ENCODE data around the gene DBI. TPM values are rescaled to one million over a fixed set of nuclear protein-coding genes. Genes with fewer than 3 reads are reported as not detected.
"Not testable (repeated sequence)": the region's sequence is repeated elsewhere in the genome, so short reads cannot be mapped to it uniquely, and the experiment has no call there.

DBI gene
- polyA plus RNA-seq, 4 donors: 234 to 281 (median 238) TPM

- no peak for DNase-seq (ENCODE audit: low read depth in 4 of 4, low spot score in 2 of 4)
These were observed 27.4 kb downstream of the DBI start for GRCh38 chr2:119393971-119394748.

GRCh38 chr2:119397196-119397595, 30.4 kb downstream of the DBI start:
- DNase-seq (ENCODE audit: low read depth in 4 of 4, low spot score in 2 of 4): no peak

- no peak for DNase-seq (ENCODE audit: low read depth in 4 of 4, low spot score in 2 of 4)
These were observed 35.3 kb downstream of the DBI start for GRCh38 chr2:119402106-119402505.

- DNase-seq (ENCODE audit: low read depth in 4 of 4, low spot score in 2 of 4): no peak
These were observed 36.1 kb downstream of the DBI start for GRCh38 chr2:119402645-119403560.

- not testable (repeated sequence) for DNase-seq (ENCODE audit: low read depth in 4 of 4, low spot score in 2 of 4)
These were observed 36.8 kb downstream of the DBI start for GRCh38 chr2:119403618-119404017.

GRCh38 chr2:119405151-119405550, 38.4 kb downstream of the DBI start:
- no peak for DNase-seq (ENCODE audit: low read depth in 4 of 4, low spot score in 2 of 4)

GRCh38 chr2:119407430-119408220, 40.8 kb downstream of the DBI start:
- DNase-seq (ENCODE audit: low read depth in 4 of 4, low spot score in 2 of 4): no peak

GRCh38 chr2:119408221-119408619, 41.4 kb downstream of the DBI start:
- no peak for DNase-seq (ENCODE audit: low read depth in 4 of 4, low spot score in 2 of 4)

- DNase-seq (ENCODE audit: low read depth in 4 of 4, low spot score in 2 of 4): no peak
These were observed 42.7 kb downstream of the DBI start for GRCh38 chr2:119409506-119409905.

- no peak for DNase-seq (ENCODE audit: low read depth in 4 of 4, low spot score in 2 of 4)
These were observed 48.1 kb downstream of the DBI start for GRCh38 chr2:119414894-119415293.

GRCh38 chr2:119415630-119416029, 48.9 kb downstream of the DBI start:
- DNase-seq (ENCODE audit: low read depth in 4 of 4, low spot score in 2 of 4): no peak

- no peak for DNase-seq (ENCODE audit: low read depth in 4 of 4, low spot score in 2 of 4)
These were observed 49.6 kb downstream of the DBI start for GRCh38 chr2:119416299-119416923.

- DNase-seq (ENCODE audit: low read depth in 4 of 4, low spot score in 2 of 4): no peak
These were observed 51.1 kb downstream of the DBI start for GRCh38 chr2:119417908-119418307.

GRCh38 chr2:119419065-119419464, 52.3 kb downstream of the DBI start:
- no peak for DNase-seq (ENCODE audit: low read depth in 4 of 4, low spot score in 2 of 4)

- no peak for DNase-seq (ENCODE audit: low read depth in 4 of 4, low spot score in 2 of 4)
These were observed 53.2 kb downstream of the DBI start for GRCh38 chr2:119419803-119420508.

- DNase-seq (ENCODE audit: low read depth in 4 of 4, low spot score in 2 of 4): no peak
These were observed 54.5 kb downstream of the DBI start for GRCh38 chr2:119421304-119421703.

GRCh38 chr2:119421741-119422140, 55.0 kb downstream of the DBI start:
- DNase-seq (ENCODE audit: low read depth in 4 of 4, low spot score in 2 of 4): no peak

Measured in left renal cortex interstitium (tissue), 4 donors.